NCI-H1930 (cell line): ENCODE measurements around the gene GRIA1.
"Not testable (repeated sequence)": the region's sequence is repeated elsewhere in the genome, so short reads cannot be mapped to it uniquely, and the experiment has no call there.

ENCODE experiments used
- DNase-seq, 2 experiments: peaks; one replicate each; lab custom pipeline; 2025; lab: John Stamatoyannopoulos, UW

The GRIA1 gene

DNA sequence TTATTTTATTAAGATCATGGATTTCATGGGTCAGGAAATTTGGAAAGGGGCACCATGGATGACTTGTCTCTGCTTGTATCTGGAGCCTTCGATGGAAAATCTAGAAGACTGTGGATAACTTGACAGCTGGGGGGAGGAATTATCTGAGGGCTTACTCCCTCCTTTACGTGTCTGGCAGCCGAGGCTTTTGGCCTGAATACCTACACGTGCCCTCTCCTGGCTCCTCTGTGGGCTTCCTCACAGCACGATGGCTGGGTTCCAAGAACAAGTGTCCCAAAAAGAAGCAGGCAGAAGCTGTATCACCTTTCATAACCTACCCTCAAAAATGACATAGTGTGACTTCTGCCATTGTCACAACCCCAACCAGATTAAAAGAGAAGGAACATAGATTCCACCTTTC, 228.9 kb downstream of the GRIA1 start:
- DNase-seq: no peak

DNA sequence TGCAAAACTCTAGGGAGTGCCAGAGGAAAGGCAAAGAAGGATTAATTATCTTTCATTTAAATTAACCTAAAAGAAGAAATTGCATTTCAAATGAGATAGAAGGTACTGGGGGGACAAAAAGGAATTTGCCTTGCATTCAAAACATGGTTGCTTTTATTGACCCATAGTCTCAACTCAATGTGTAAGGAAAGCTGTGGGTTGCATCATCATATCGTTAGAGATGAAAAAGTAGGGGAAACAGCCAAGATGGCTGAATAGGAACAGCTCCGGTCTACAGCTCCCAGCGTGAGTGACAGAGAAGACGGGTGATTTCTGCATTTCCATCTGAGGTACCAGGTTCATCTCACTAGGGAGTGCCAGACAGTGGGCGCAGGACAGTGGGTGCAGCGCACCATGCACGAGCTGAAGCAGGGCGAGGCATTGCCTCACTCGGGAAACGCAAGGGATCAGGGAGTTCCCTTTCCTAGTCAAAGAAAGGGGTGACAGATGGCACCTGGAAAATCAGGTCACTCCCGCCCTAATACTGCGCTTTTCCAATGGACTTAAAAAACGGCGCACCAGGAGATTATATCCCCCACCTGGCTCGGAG, 232.6 kb downstream of the GRIA1 start:
- not testable (repeated sequence) for DNase-seq

DNA sequence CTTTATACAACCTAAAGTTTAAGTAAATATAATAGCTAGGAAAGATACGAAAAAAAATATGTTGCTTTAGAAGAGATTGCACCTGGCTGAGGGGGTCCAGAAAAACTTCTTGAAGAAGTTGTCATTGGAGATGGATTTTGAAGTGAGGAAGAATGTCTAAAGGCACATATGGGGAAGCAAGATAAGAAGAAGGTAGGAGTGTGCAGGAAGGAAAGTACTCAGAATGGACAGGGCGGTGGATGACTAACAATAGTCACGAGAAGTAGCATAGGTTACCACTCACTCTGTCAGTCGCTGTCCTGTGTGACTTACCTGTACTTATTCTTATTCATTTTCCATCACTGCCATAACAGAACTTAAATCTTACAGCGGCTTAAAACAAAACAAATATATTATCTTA, 251.6 kb downstream of the GRIA1 start:
- no peak for DNase-seq

DNA sequence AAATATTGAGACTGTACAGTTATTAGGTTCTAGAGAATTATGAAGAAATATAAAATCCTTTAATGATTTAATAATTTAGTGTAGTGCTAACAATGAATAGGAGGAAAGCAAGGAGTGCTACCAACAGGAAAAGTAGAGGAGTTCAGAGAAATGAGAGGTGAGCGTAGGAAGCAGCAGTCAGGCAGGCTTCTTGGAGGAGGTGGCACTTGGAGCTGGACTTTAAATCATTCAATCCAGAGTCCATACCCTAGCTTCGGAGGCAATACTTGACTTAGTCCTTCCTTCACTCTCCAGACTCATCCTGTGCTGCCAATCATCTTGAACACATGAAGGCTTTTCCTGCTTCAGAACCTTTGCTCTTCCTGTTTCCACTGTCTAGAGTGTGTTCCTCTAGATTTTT, 254.3 kb downstream of the GRIA1 start:
- DNase-seq: no peak

DNA sequence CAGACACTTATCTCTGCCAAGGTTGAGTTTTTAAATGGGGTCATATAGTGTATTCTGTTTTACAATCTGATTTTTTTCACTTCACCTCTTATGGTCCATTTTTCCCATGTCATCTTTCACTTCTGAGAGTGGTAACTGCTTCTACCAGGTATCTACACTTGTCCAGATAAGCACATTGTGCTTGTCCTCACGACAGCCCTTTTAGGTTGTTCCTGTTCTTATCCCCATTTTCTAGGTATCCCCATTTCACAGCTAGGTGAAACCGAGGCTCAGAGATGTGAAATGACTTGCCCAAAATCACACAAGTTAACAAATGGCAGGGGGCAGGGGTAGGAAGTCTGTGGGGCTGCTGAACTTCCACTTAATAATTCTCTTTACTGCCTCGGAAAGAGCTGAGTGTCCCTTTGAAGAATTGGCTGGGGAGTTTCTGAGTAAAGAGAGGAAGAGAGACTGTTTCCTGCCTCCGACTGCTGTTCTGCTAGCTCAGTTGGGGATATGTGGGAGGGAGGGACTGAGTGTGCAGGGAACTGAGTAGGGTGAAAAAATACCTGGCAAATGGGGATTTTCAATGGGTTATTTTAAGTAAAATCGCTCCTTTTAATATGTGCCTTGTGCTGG, 255.4 kb downstream of the GRIA1 start:
- no peak for DNase-seq

DNA sequence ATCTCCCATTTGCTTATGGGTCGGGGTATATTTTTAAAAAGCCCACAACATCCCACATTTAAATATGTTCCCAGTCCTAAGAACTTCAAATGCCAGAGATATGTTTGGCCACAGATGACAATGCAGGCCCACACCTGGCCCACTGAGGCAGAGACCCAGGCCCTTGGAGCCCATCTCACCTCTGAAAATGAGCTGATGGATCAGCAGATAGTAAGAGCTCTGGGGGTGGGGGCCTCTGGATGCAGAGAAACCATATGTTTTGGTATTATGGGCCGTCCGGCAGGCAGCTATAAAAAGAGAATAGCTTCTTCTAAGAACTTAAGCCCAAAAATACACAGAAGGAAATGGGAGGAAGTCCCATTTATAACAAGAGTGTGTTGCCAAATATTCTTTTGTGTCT, 256.0 kb downstream of the GRIA1 start:
- no peak for DNase-seq

DNA sequence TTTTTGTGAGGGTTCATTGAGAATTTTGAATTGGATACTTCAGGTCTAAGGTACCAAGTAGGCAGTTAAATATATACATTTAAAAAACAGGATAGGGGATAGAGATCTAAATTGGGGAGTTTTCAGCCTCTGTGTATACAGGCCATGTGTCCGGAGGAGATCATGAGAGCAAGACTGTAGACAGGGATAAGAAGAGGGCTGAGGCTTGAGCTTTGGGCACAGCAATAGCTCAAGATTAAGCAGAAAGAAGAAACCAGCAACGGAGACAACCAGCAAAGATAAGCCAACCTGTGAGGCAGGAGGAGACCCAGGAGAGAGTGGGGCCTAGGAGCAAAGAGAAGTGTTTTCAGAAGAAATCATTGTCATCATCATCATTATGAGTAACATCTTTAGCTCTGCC, 258.4 kb downstream of the GRIA1 start:
- DNase-seq: no peak

DNA sequence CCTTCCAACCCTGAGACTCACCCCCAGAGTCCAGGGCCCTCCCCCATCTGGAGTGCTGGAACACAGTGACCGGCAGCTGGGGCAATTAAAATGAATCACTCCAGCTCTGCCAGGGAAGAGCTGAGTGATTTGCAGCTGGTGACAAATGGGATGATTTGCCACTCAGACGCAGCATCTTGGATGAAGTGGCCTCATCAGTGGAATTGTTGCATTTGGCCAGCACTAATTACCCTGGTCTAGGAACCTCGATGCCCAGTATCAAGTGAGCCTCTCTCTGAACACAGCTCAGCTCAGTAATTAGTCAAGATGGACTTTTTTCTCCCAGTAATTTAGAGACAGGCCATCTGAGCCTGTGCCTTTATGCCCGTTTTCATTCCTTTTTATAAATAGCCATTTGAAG, 259.5 kb downstream of the GRIA1 start:
- DNase-seq: no peak

DNA sequence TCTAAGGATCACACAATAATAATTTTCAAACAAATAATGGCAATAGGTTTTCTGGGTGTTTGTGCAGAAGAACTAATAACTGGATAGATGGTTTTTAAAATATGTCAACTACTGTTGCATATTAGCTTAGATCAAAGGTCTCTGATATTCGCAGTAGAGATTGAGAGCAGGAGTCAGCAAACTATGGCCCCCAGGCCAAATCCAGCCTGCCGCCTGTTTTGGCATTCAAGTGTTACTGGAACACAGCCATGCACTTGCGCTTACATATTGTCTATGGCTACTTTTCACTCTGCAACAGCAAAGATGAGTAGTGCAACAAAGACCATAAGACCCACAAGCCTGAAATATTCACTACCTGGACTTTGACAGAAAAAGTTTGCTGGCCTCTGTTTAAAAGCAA, 260.8 kb downstream of the GRIA1 start:
- DNase-seq: no peak

DNA sequence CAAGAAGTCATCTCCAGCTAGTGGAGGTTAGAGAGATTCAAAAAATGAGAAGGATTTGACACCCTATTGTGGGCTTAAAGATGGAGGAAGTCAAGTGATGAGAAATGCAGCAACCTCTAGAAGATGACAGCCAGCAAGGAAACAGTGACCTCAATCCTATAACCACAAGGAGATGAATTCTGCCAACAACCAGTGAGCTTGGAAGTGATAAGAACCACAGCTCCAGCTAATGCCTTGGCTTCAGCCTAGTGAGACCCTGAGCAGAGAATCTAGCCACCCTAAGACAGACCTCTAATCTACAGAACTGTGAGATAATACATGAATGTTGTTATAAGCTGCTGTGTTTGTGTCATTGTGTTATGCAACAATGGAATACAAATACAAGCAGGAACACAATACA, 262.4 kb downstream of the GRIA1 start:
- no peak for DNase-seq

DNA sequence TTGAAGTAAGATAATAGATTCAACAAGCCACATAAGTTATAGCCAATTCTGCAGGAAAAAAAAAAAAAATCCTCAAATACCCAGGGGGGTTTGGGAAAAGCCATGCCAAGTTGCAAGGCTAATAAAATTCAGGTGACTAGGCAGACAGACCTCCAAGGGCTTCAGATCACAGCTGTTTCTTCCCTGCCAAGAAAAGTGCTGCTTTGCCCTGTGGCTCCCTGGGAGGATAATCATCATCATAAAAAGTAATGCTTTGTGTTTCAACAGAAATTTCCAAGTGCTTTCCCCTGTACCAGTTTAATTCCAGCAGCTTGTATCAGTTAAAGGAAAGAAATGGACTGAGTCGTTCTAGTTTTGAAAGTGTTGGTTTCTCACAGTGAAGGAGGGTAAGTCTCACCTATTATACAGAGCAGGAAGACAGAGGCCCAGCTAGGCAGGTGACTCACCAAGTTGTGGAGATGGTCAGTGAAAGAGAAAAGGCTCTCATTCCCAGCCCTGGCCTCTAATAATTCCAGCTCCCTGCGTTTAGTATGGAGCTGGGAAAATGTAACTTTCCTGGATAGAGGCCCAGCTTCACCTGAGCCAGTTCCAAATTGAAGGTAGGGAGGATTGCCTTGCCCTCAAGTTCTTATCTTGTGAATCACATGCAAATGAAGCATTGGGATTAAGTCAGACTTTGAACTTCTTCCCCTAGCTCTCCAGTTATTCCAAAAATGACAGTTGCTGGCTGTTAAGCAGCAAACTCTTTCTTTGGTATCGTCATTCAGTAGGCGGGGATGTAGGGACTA, 263.4 kb downstream of the GRIA1 start:
- no peak for DNase-seq

DNA sequence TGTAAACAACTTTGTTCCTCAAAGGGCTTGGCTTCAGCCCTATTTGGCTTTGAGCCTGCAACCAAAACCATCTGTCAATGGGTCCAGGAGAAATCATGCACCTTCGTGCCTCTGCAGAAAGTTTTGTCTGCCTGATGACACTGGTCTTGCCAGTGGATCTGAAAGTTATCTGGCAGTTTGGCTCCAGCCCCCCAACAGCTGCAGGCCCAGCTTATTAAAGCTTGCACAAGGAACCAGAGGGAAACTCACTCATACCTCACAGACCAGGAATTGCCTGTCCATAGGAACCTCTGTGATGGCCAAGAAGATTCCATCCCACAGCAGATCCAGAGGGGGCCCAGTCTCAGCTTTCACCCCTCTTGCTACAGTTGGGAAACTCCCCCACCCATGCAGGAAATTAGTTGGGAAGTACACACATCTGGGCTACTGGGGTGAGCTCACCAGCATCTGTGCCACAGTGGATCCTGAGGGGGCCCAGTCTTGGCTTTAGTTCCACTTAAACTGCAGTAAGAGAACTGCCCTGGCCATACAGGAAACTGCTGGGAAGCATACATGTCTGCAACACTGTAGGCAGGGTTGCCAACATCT, 265.5 kb downstream of the GRIA1 start:
- DNase-seq: no peak

DNA sequence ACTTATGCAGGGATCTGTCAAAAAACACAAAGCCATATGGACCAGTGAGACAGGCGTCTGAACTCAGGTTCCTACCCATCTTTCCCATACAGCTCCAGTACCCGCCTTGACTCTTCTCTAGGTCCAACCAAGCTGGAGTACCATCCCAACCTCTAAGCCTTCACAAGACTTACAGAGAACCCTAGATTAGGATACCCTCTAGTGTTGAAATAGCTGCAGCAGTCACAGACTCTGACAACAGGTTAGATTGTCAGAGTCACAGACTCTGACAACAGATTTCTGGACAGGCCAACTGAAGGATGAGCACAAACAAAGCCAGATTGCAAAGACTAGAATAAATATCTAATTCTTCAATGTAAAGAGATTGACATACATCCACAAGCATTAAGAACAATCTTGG, 266.1 kb downstream of the GRIA1 start:
- DNase-seq: no peak

DNA sequence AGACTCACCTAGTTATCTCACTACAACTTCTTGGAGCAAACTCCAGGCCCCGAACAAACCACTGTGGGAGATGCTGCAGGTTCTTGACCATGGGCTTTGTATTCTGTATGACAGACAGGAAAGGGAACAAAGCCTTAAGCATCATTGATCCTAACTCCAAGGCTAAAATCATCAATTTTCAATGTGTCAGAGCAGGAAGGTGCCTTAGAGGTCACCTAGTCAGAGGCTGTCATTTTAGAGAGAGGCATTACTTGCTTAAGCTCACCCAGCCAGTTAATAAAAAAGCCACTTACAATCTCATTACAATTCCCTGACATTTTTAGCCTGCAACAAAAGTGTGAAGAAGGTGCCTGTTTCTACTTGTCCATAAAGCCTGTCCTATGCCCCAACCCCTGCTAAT, 275.5 kb downstream of the GRIA1 start:
- DNase-seq: no peak

DNA sequence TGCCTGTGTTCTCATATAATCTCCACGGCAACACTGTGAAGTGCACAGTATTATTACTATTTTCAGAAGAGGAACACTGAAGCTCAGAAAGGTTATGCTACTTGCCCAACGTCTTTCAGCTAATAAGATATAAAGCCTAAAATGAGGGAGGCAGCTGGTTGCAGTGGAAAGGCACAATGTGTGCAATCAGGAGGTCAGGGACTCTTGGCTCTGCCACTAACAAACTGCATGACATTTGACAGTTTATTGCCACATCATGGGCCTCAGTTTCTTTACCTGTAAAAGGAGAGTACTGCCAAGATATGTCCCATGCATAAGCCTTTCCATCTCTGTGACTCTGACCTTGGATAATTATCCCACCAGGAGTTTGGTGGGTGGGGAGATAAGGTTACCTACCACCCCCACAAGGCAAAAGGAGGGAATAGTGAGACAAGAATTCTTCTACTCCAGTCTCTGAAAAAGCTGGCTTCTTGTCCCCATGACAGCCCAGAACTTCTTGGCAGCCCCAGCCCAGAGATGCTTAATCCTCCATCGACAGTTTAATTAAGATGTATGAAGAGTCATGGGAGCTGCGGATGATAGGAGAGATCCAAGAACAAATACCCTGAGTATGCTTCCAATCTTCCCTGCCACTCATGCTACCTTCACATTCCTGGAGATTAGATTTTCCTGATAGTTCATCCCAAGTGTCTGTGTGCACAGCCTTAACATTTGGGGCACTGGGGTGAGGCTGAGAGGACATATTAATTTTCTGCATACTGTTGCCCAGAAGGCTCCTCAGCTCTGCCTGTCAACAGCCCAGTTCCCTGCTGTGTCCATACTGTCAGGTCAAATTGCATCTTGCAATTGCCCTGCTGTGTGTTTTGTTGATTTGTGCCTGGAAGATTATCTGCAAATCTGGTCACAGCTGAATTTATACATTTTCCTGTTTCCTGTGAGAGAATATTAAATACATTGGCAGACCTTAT, 277.0 kb downstream of the GRIA1 start:
- DNase-seq: no peak

DNA sequence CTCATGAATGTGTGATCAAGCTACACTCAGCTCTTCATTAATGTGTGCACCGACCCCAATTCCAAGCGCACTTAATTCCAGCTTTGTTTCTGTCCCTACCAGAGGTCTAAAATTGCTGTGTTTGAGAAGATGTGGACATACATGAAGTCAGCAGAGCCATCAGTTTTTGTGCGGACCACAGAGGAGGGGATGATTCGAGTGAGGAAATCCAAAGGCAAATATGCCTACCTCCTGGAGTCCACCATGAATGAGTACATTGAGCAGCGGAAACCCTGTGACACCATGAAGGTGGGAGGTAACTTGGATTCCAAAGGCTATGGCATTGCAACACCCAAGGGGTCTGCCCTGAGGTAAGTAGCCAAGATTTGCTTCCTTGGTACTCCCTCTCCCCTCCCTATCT, 279.6 kb downstream of the GRIA1 start:
- no peak for DNase-seq

DNA sequence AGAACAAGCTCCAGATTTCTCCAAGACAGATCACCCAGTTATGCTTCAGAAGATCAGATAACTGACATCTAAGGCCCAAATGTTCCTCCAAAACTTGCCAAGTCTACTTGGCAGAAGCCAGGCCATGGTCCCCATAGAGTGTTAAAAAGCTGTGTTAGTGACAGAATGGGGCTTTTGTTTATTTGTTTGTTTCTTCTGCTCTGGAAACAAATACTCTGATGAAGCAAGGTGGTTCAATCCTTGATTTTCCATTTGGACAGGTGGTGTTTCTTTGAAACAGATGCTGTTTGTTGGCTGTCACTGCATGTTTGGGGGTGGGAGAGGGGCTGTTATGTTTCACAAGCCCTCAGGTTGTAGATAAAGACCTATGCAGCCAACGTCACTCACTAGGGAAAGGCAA, 284.2 kb downstream of the GRIA1 start:
- DNase-seq: no peak

DNA sequence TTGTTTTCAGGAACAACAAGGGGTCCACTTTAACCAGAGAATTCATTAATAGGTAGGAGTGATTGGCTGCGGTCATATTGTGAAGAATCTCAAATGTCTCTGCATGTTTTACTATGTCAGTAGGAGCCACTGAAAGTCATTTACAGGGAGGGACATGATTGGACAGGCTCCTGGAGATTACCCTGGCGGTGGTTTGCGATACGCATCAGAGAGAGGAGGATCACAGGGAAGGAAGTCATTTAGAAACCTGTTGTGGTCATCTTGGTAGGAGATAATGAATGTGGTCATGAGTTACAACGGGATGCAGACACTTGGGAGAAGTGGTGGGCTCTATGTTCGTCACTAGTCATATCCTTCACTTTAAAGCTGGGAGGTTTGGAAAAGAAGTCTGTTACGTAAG, 285.5 kb downstream of the GRIA1 start:
- no peak for DNase-seq

DNA sequence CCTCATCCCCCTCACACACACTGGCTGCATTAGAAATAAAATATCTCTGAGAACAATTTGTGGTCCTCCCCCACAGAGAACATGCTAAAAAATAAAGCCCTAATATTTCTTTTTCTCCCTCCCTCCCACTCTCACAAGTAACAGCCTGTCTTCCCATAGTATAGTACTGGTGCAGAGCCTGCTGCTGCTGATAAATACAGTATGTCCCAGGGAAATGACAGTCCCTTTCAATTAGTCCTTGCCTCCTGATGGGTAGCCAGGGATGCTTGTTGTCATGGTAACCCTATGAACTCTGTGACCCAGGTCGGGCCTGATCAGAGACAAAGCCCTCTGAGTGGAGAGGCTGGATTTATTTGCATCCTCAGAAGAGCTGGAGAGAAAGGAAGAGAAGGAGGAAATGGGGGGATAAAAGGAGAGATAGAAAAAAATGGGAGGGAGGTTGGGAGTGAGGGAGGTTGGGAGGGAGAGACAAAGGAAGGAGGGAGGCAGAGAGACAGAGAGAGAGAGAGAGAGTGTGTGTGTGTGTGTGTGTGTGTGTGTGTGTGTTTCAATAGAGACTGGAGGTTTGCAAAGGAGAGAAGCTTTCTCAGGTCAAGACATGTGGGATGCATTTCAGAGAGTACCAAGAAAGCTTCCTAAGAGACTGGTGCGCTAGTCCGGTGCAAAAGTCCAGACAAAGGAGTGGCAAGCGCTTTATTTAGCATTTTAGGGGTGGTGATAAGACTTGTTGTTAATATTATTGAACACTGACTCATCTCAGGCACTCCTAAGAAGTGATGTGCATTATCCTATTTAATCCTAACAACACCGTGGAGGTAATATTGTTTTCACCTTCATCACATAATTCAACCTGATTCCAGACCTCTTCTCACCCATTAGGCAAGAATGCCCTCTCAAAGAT, 287.5 kb downstream of the GRIA1 start:
- no peak for DNase-seq

DNA sequence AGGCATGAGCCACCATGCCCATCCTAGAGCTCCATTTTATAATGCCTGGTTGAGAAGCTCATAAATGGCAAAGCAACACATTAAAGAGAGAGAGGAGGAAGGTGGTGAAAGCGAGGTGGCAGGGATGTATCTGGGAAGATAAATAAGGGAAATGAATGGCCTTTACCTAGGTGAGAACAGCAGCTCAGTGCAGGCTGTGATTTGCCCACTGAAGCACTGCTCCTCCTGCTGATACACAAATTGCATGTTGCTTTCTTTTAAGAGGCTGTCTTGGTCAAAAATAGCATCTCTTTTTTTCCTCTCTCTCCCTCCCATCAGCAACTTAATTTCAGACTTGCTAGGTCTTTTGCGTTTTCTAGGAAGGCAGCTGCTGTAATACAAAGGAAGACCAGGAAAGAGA, 289.4 kb downstream of the GRIA1 start:
- DNase-seq: no peak
